ENCODE data around the gene INPP5B.
"Not testable (repeated sequence)": the region's sequence is repeated elsewhere in the genome, so short reads cannot be mapped to it uniquely, and the experiment has no call there.

INPP5B gene

GRCh38 chr1:37946703-37947360, at the start of gene INPP5B:
Gene INPP5B, minus strand, starts transcription at chr1:37947053. Its CDS starts 745 bp downstream, at chr1:37946308.
- DNase-seq = peak; percentile 78

- no peak for DNase-seq
Measured at GRCh38 chr1:37995751-37996345, 49.0 kb upstream of the INPP5B start.

GRCh38 chr1:37994886-37995566, 48.2 kb upstream of the INPP5B start:
- no peak for DNase-seq

- peak; percentile 13 for DNase-seq
Measured at GRCh38 chr1:37989361-37989930, 42.6 kb upstream of the INPP5B start.

GRCh38 chr1:37987679-37988078, 40.8 kb upstream of the INPP5B start:
- DNase-seq = no peak

- no peak for DNase-seq
Measured at GRCh38 chr1:37983546-37983945, 36.7 kb upstream of the INPP5B start.

GRCh38 chr1:37978541-37978940, 31.7 kb upstream of the INPP5B start:
- DNase-seq = no peak

GRCh38 chr1:37975083-37975482, 28.2 kb upstream of the INPP5B start:
- not testable (repeated sequence) for DNase-seq

- no peak for DNase-seq
Measured at GRCh38 chr1:37974567-37974966, 27.7 kb upstream of the INPP5B start.

- DNase-seq = not testable (repeated sequence)
Measured at GRCh38 chr1:37973684-37974083, 26.8 kb upstream of the INPP5B start.

- DNase-seq = no peak
Measured at GRCh38 chr1:37965301-37965700, 18.4 kb upstream of the INPP5B start.

GRCh38 chr1:37964106-37964505, 17.3 kb upstream of the INPP5B start:
- DNase-seq = not testable (repeated sequence)

- no peak for DNase-seq
Measured at GRCh38 chr1:37958690-37959089, 11.8 kb upstream of the INPP5B start.

GRCh38 chr1:37955685-37956084, 8.8 kb upstream of the INPP5B start:
- DNase-seq = no peak

GRCh38 chr1:37954316-37954971, 7.6 kb upstream of the INPP5B start:
- DNase-seq = no peak

- DNase-seq = no peak
Measured at GRCh38 chr1:37952738-37953137, 5.9 kb upstream of the INPP5B start.

GRCh38 chr1:37951783-37952624, 5.2 kb upstream of the INPP5B start:
- no peak for DNase-seq

- no peak for DNase-seq
Measured at GRCh38 chr1:37951041-37951782, 4.4 kb upstream of the INPP5B start.

GRCh38 chr1:37949524-37950152, 2.8 kb upstream of the INPP5B start:
- no peak for DNase-seq

GRCh38 chr1:37948841-37949240, 2.0 kb upstream of the INPP5B start:
- DNase-seq = no peak

GRCh38 chr1:37948166-37948565, 1.3 kb upstream of the INPP5B start:
- DNase-seq = no peak
